IMR-90 (cell line): Measurements from ENCODE around the gene NPFFR1. TPM values are rescaled to one million over a fixed set of nuclear protein-coding genes. Genes with fewer than 3 reads are reported as not detected.

ENCODE experiments used
- ATAC-seq: fragments of 200-7000 bp; cut with Tn5 transposase; 2 replicates; pipeline ENCODE4 v1.9.1; 2020; ENCODE audit warnings: low read depth, mild to moderate bottlenecking, moderate library complexity
- BruUV-seq: library from RNA; stranded (reverse); fragments of 400-500 nt; replicated peaks from 2 replicates; lab custom pipeline; 2021; lab: Mats Ljungman, UMichigan
- CTCF ChIA-PET: fragments of 300-600 bp; formaldehyde crosslinking; extraction: SDS; loops from one replicate; lab custom pipeline; 2021; ENCODE audit warnings: antibody characterized with exemption; lab: Yijun Ruan, JAX
- POLR2A ChIA-PET: fragments of 300-600 bp; sonication (Branson Sonifier 250); formaldehyde crosslinking; loops from one replicate; lab custom pipeline; 2022; ENCODE audit warnings: antibody characterized with exemption; ENCODE audit not compliant: unreplicated experiment; lab: Charles Lee
- DNase-seq: peaks from one replicate; pipeline ENCODE4 v3.0.0; 2013
- H2AFZ ChIP-seq: replicated peaks from 2 replicates; pipeline ENCODE3; 2013; ENCODE audit warnings: low read length, mild to moderate bottlenecking; ENCODE audit not compliant: poor library complexity
- H2AK5ac ChIP-seq: 2 replicates; pipeline ENCODE4 v1.6.1; 2013; ENCODE audit warnings: low read depth, low read length, inconsistent platforms
- H2AK9ac ChIP-seq: replicated peaks from 2 replicates; pipeline ENCODE3; 2013; ENCODE audit warnings: mild to moderate bottlenecking, low read depth, low read length, moderate library complexity; ENCODE audit not compliant: poor library complexity
- H2BK120ac ChIP-seq: 2 replicates; pipeline ENCODE4 v1.6.1; 2013; ENCODE audit warnings: low read depth, low read length, inconsistent platforms
- H2BK15ac ChIP-seq: 3 replicates; pipeline ENCODE4 v1.6.1; 2013; ENCODE audit warnings: low read depth, low read length, inconsistent platforms
- H2BK20ac ChIP-seq: 2 replicates; pipeline ENCODE4 v1.6.1; 2013; ENCODE audit warnings: low read depth, mild to moderate bottlenecking, inconsistent platforms, low read length, moderate library complexity
- H2BK5ac ChIP-seq: 2 replicates; pipeline ENCODE4 v1.6.1; 2013; ENCODE audit warnings: mild to moderate bottlenecking, low read depth, low read length, inconsistent platforms; ENCODE audit not compliant: poor library complexity, severe bottlenecking
- H3K14ac ChIP-seq: replicated peaks from 2 replicates; pipeline ENCODE4 v1.6.1; 2013; ENCODE audit warnings: low read depth, low read length, inconsistent platforms
- H3K18ac ChIP-seq: 2 replicates; pipeline ENCODE4 v1.6.1; 2013; ENCODE audit warnings: low read depth, low read length, control low read depth
- H3K23ac ChIP-seq: 2 replicates; pipeline ENCODE4 v1.6.1; 2013; ENCODE audit warnings: low read depth, low read length, inconsistent platforms
- H3K27ac ChIP-seq: 2 replicates; pipeline ENCODE4 v1.5.1; 2013; ENCODE audit warnings: mild to moderate bottlenecking, control low read depth, low read length; ENCODE audit not compliant: insufficient read depth
- H3K27me3 ChIP-seq: 2 replicates; pipeline ENCODE4 v1.6.1; 2013; ENCODE audit warnings: low read length; ENCODE audit not compliant: control insufficient read depth, insufficient read depth
- H3K36me3 ChIP-seq: 2 replicates; pipeline ENCODE4 v1.6.1; 2013; ENCODE audit warnings: low read length, mixed read lengths; ENCODE audit not compliant: control insufficient read depth, insufficient read depth
- H3K4ac ChIP-seq: 2 replicates; pipeline ENCODE4 v1.6.1; 2013; ENCODE audit warnings: low read depth, low read length, inconsistent platforms
- H3K4me1 ChIP-seq: 2 replicates; pipeline ENCODE4 v1.6.1; 2013; ENCODE audit warnings: low read length, mixed read lengths; ENCODE audit not compliant: control insufficient read depth, insufficient read depth
- H3K4me2 ChIP-seq: 2 replicates; pipeline ENCODE4 v1.6.1; 2013; ENCODE audit warnings: low read depth, mild to moderate bottlenecking, control low read depth, low read length, moderate library complexity
- H3K4me3 ChIP-seq: 2 replicates; pipeline ENCODE4 v1.5.1; 2013; ENCODE audit warnings: low read depth, mild to moderate bottlenecking, control low read depth, low read length, moderate library complexity; ENCODE audit not compliant: insufficient read depth
- H3K56ac ChIP-seq: 2 replicates; pipeline ENCODE4 v1.6.1; 2013; ENCODE audit warnings: low read length, inconsistent platforms; ENCODE audit not compliant: insufficient read depth; ENCODE audit errors: extremely low read depth
- H3K79me1 ChIP-seq, 2 experiments: 2 replicates each; pipeline ENCODE4 v1.6.1; 2013; ENCODE audit warnings: low read length in 2 of 2, inconsistent platforms in 1 of 2, low read depth in 1 of 2
- H3K9ac ChIP-seq: 2 replicates; pipeline ENCODE4 v1.6.1; 2013; ENCODE audit warnings: low read depth, low read length, control low read depth
- H3K9me1 ChIP-seq: 2 replicates; pipeline ENCODE4 v1.6.1; 2013; ENCODE audit warnings: low read length, inconsistent platforms; ENCODE audit not compliant: insufficient read depth
- H3K9me3 ChIP-seq: 2 replicates; pipeline ENCODE4 v1.6.1; 2013; ENCODE audit warnings: low read length; ENCODE audit not compliant: control insufficient read depth, insufficient read depth
- H4K20me1 ChIP-seq: 2 replicates; pipeline ENCODE4 v1.6.1; 2013; ENCODE audit warnings: low read length, inconsistent platforms; ENCODE audit not compliant: insufficient read depth
- H4K5ac ChIP-seq: 2 replicates; pipeline ENCODE4 v1.6.1; 2013; ENCODE audit warnings: mild to moderate bottlenecking, low read depth, low read length, control low read depth
- H4K8ac ChIP-seq, 2 experiments: 2 replicates each; pipeline ENCODE4 v1.6.1; 2013; ENCODE audit warnings: low read depth in 2 of 2, low read length in 2 of 2, control low read depth in 1 of 2, inconsistent platforms in 1 of 2
- H4K91ac ChIP-seq: 2 replicates; pipeline ENCODE4 v1.6.1; 2013; ENCODE audit warnings: low read depth, low read length, inconsistent platforms; ENCODE audit not compliant: insufficient read depth
- BHLHE40 ChIP-seq: fragments of 150-350 bp; IDR thresholded peaks from 2 replicates; pipeline ENCODE4 v1.6.1; 2016; ENCODE audit warnings: mild to moderate bottlenecking, low read depth, low read length
- CEBPB ChIP-seq: IDR thresholded peaks from 2 replicates; pipeline ENCODE4 v1.6.1; 2012; ENCODE audit warnings: low read depth, low read length, improper control_type of control experiment
- CHD1 ChIP-seq: IDR thresholded peaks from 2 replicates; pipeline ENCODE4 v1.6.1; 2012; ENCODE audit warnings: low read depth, low read length, improper control_type of control experiment
- CTCF ChIP-seq: conservative IDR thresholded peaks from 2 replicates; pipeline ENCODE4 v1.5.1; 2012; ENCODE audit warnings: mild to moderate bottlenecking, low read depth, low read length, improper control_type of control experiment
- ELK1 ChIP-seq: fragments of 150-350 bp; IDR thresholded peaks from 2 replicates; pipeline ENCODE4 v1.6.1; 2016; ENCODE audit warnings: low read depth, mild to moderate bottlenecking, low read length, moderate library complexity, borderline replicate concordance
- FOS ChIP-seq: fragments of 150-350 bp; IDR thresholded peaks from 2 replicates; pipeline ENCODE4 v1.6.1; 2016; ENCODE audit warnings: low read depth, low read length
- MAFK ChIP-seq: IDR thresholded peaks from 2 replicates; pipeline ENCODE4 v1.6.1; 2012; ENCODE audit warnings: low read depth, low read length, improper control_type of control experiment
- MAZ ChIP-seq: IDR thresholded peaks from 2 replicates; pipeline ENCODE4 v1.6.1; 2012; ENCODE audit warnings: low read depth, mild to moderate bottlenecking, low read length, improper control_type of control experiment, moderate library complexity, borderline replicate concordance
- MXI1 ChIP-seq: IDR thresholded peaks from 2 replicates; pipeline ENCODE4 v1.6.1; 2012; ENCODE audit warnings: low read depth, mild to moderate bottlenecking, low read length, moderate library complexity, borderline replicate concordance
- NFE2L2 ChIP-seq: fragments of 150-350 bp; IDR thresholded peaks from 2 replicates; pipeline ENCODE4 v1.6.1; 2016; ENCODE audit warnings: low read depth, mild to moderate bottlenecking, low read length
- POLR2A ChIP-seq: IDR thresholded peaks from 2 replicates; pipeline ENCODE4 v1.6.1; 2012; ENCODE audit warnings: mild to moderate bottlenecking, low read depth, low read length
- RAD21 ChIP-seq: IDR thresholded peaks from 2 replicates; pipeline ENCODE4 v1.6.1; 2012; ENCODE audit warnings: low read length, improper control_type of control experiment
- RCOR1 ChIP-seq: IDR thresholded peaks from 2 replicates; pipeline ENCODE4 v1.6.1; 2012; ENCODE audit warnings: mild to moderate bottlenecking, low read length, improper control_type of control experiment; ENCODE audit not compliant: insufficient replicate concordance
- RFX5 ChIP-seq: IDR thresholded peaks from 2 replicates; pipeline ENCODE4 v1.8.0; 2012; ENCODE audit warnings: low read depth, mild to moderate bottlenecking, low read length, moderate library complexity
- SMC3 ChIP-seq: fragments of 150-350 bp; IDR thresholded peaks from 2 replicates; pipeline ENCODE4 v1.6.1; 2016; ENCODE audit warnings: low read depth, mild to moderate bottlenecking, antibody characterized with exemption, low read length, moderate library complexity
- USF2 ChIP-seq: fragments of 150-350 bp; IDR thresholded peaks from 2 replicates; pipeline ENCODE4 v1.6.1; 2017; ENCODE audit warnings: mild to moderate bottlenecking, antibody characterized with exemption, low read length, low read depth
- WGBS, 2 experiments: methylation state at CpG; one replicate each; pipeline versions ENCODE4 v1.1.5 to v1.1.7; 2013; ENCODE audit warnings: missing lambda C conversion rate in 2 of 2; ENCODE audit not compliant: insufficient read length in 1 of 2; ENCODE audit errors: extremely low coverage in 2 of 2; 5-methylcytosine and 5-hydroxymethylcytosine counted together
- dilution Hi-C: fragments of 300-500 bp; cut with HindIII; formaldehyde crosslinking; loops from one replicate; pipeline ENCODE4 v1.14.3; 2018; ENCODE audit warnings: low sequenced_read_pairs; ENCODE audit not compliant: unreplicated experiment
- in situ Hi-C: fragments of 300-500 bp; cut with MboI; formaldehyde crosslinking; loops from 3 replicates; pipeline ENCODE4 v1.14.3; 2019; ENCODE audit warnings: low sequenced_read_pairs, inconsistent platforms, mixed read lengths
- intact Hi-C: fragments of 100-400 bp; cut with micrococcal nuclease; formaldehyde crosslinking; loops from 2 replicates; pipeline ENCODE4 v1.10.0; 2022
- polyA plus RNA-seq, 3 experiments: library from polyadenylated mRNA; depleted of rRNA; stranded (reverse); fragments of >200 nt; gene quantifications; 2 replicates each; pipeline ENCODE4 v1.2.3, GENCODE V29; 2012; ENCODE audit warnings: low replicate concordance in 1 of 3
- total RNA-seq: library from RNA; depleted of rRNA; stranded (reverse); fragments of >200 nt; gene quantifications from 2 replicates; pipeline ENCODE4 v1.2.3, GENCODE V29; 2012

Gene NPFFR1
- total and polyA plus RNA-seq, 2 of the 4 experiments (the other 2 are of a cell fraction): not detected

- no peak overlapping the region for H2BK15ac ChIP-seq
- no peak overlapping the region for H3K23ac ChIP-seq
- no peak overlapping the region for H3K27ac ChIP-seq
- peaks cover 14% of the 10 kb centered on the region; the same call in 1 of the 2 replicates for H4K20me1 ChIP-seq
- no peak overlapping the region for H2BK5ac ChIP-seq
- CTCF ChIA-PET: no interaction called here
- no peak overlapping the region for H3K56ac ChIP-seq
- WGBS, 2 experiments: no CpG with 5 or more reads among the region's 4 CpGs
- H3K4me3 ChIP-seq: no peak overlapping the region
- TF ChIP-seq RFX5: no peak
- TF ChIP-seq CHD1: no peak
- TF ChIP-seq USF2: no peak
- TF ChIP-seq SMC3: no peak
- TF ChIP-seq RCOR1: no peak
- no peak for TF ChIP-seq MXI1
- no peak for TF ChIP-seq CEBPB
- no peak for TF ChIP-seq RAD21
- no peak for TF ChIP-seq POLR2A
- no peak for TF ChIP-seq MAZ
- TF ChIP-seq FOS: no peak
- no peak for TF ChIP-seq NFE2L2
- no peak for TF ChIP-seq ELK1
- TF ChIP-seq CTCF: no peak
- TF ChIP-seq MAFK: no peak
- no peak for TF ChIP-seq BHLHE40
- no peak overlapping the region for H2AK9ac ChIP-seq
- POLR2A ChIA-PET: no interaction called here
- no peaks in the 10 kb centered on the region for H3K36me3 ChIP-seq
- no peaks in the 10 kb centered on the region; the same call in 1 of the 2 replicates for H3K9me3 ChIP-seq
- DNase-seq (peak; percentile 28), ATAC-seq (no peak)
- peaks cover 10% of the 10 kb centered on the region for H3K9me1 ChIP-seq
- H2BK20ac ChIP-seq: no peak overlapping the region
- peaks cover 9% of the 10 kb centered on the region for H3K4me1 ChIP-seq
- H3K4ac ChIP-seq: no peak overlapping the region
- H3K18ac ChIP-seq: no peak overlapping the region
- BruUV-seq: no TSS peak
- H3K79me1 ChIP-seq: no peaks in the 10 kb centered on the region; a peak in 1 of 4 replicates
- H3K14ac ChIP-seq: no peak overlapping the region
- H4K8ac ChIP-seq: no peak overlapping the region
- H4K91ac ChIP-seq: no peak overlapping the region
- no peak overlapping the region for H3K4me2 ChIP-seq
- H2AFZ ChIP-seq: no peak overlapping the region
- H3K9ac ChIP-seq: no peak overlapping the region
- no peak overlapping the region for H2BK120ac ChIP-seq
- in situ Hi-C loops: no loop called here
- H3K27me3 ChIP-seq: no peaks in the 10 kb centered on the region
- dilution Hi-C loops: no loop called here
- H4K5ac ChIP-seq: no peak overlapping the region
- intact Hi-C loops: no loop called here
- H2AK5ac ChIP-seq: 0 out of 2 replicates have a peak overlapping the region, but pooled peaks have one; percentile 4
Observed at GRCh38 chr10:70328967-70329366, 45.2 kb upstream of the NPFFR1 start.
